H1 (cell line): Measurements from ENCODE around the gene VAMP4.

ENCODE experiments used
- KDM5A ChIP-seq: fragments of 200-600 bp; IDR thresholded peaks from 2 replicates; pipeline ENCODE4 v1.7.1; 2012; ENCODE audit warnings: mild to moderate bottlenecking, low read length, inconsistent platforms, mixed read lengths
- POLR2A ChIP-seq, 2 experiments: IDR thresholded peaks; 1 replicate in 1 of 2; 2 replicates in 1 of 2; pipeline ENCODE4 v1.6.1; 2011; ENCODE audit warnings: low read depth in 2 of 2, low read length in 2 of 2, mild to moderate bottlenecking in 2 of 2; ENCODE audit errors: control extremely low read depth in 1 of 2
- POLR2AphosphoS5 ChIP-seq: IDR thresholded peaks from 2 replicates; pipeline ENCODE4 v1.6.1; 2011; ENCODE audit warnings: low read depth, low read length
- RAD21 ChIP-seq, 2 experiments: IDR thresholded peaks in 1 of 2; conservative IDR thresholded peaks in 1 of 2; 2 replicates each; pipeline ENCODE4 v1.6.1; 2011; ENCODE audit warnings: low read depth in 2 of 2, low read length in 2 of 2, improper control_type of control experiment in 1 of 2, inconsistent platforms in 1 of 2, mild to moderate bottlenecking in 1 of 2, moderate library complexity in 1 of 2
- RFX5 ChIP-seq: IDR thresholded peaks from 2 replicates; pipeline ENCODE4 v1.6.1; 2011; ENCODE audit warnings: low read depth, low read length, improper control_type of control experiment, borderline replicate concordance
- SIN3A ChIP-seq, 2 experiments: IDR thresholded peaks in 1 of 2; conservative IDR thresholded peaks in 1 of 2; 2 replicates each; pipeline ENCODE4 v1.6.1; 2011 to 2012; ENCODE audit warnings: low read length in 2 of 2, improper control_type of control experiment in 1 of 2, low read depth in 1 of 2, mild to moderate bottlenecking in 1 of 2

DNA sequence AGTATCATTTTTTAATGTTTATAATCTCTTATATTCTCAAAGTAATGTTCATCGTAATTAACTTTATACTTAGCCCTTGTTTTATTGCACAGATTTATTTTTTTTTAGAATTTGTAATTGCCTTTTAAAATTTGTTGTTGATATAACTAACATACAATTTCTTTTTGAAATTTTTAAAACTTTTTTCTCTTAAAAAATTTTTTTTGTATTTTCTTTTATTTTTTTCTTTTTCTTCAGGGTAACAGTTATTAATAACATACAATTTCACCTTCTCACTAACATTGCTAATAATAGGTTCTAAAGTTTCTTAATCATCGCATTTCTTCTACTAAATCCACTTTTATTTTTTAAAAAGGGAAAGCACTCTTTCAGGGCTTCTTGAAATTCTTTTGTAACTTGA, 11.3 kb upstream of the VAMP4 start:
- no peak for TF ChIP-seq POLR2A (IDR thresholded peaks at IDR 0.05; ENCODE audit: control extremely low read depth in 1 of 2, low read depth in 2 of 2, low read length in 2 of 2)
- TF ChIP-seq RAD21 (IDR thresholded peaks at IDR 0.05 in 1 of 2, conservative IDR thresholded peaks at IDR 0.05 in 1 of 2; ENCODE audit: low read depth in 2 of 2, low read length in 2 of 2): no peak
- no peak for TF ChIP-seq SIN3A (conservative IDR thresholded peaks at IDR 0.05 in 1 of 2, IDR thresholded peaks at IDR 0.05 in 1 of 2; ENCODE audit: low read depth in 1 of 2, low read length in 2 of 2)
- no peak for TF ChIP-seq POLR2AphosphoS5
- TF ChIP-seq KDM5A: no peak
- TF ChIP-seq RFX5: no peak
